ENCODE results near the gene OXLD1.

DNA sequence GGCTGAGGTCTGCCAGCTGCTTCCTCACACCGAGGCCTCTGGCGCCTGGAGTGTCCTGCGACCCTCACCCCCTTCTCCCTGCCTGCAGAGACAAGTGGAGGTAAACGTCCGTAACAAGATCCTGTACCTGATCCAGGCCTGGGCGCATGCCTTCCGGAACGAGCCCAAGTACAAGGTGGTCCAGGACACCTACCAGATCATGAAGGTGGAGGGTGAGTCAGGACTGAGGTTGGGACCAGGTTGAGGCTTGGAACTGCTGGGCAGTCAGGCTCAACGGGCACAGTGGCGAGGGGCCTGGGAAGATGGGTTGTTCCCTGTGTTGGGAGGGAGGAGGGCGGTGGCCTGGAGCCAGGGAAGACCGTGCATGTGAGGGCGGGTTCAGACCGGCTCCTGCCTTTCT, 22.2 kb upstream of the OXLD1 start:
- TF ChIP-seq EZH2phosphoT487 (IDR thresholded peaks at IDR 0.05; ENCODE audit: insufficient read depth, low read depth) (no peak), EZH2 (IDR thresholded peaks at IDR 0.05; ENCODE audit: insufficient read depth, poor library complexity, severe bottlenecking) (no peak)
